ENCODE measurements around the gene BTN3A1. TPM values are rescaled to one million over a fixed set of nuclear protein-coding genes. Genes with fewer than 3 reads are reported as not detected.

Gene BTN3A1
- total and polyA plus RNA-seq, 2 of the 8 experiments (the other 6 are each of a cell fraction or from before 2014, with no cell fraction given), result 4.7 to 5.6 TPM

DNA sequence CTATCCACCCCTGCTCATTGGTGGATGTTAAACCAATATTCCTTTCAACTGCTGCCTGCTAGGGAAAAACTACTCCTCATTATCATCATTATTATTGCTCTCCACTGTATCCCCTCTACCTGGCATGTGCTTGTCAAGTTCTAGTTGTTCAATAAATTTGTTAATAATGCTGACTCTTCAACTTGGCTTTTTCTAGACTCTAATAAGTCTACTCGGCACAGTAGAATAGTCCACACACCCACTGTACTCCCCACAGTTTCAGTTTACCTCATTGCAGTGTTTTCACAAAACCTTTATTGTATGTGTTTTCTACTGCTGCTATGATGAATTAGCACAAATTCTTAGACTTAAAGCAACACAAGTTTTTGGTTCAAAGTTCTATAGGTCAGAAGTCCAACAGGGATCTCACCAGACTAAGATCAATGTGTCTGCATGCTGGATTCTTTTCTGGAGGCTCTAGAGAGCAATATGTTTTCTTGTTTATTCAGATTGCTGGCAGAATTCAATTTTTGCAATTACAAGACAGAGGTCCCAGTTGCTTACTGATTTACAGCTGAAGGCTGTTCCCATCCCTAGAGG is 13.1 kb downstream of the BTN3A1 start:
- FAIRE-seq (no peak), DNase-seq (ENCODE audit: low read depth in 1 of 2, low spot score in 2 of 2) (no peak)
- Histone ChIP-seq H3K9ac (replicated peaks in 1 of 4; ENCODE audit: extremely low read depth in 1 of 4, low read depth in 3 of 4, low read length in 3 of 4) (no peak overlapping the region), H3K79me2 (ENCODE audit: control insufficient read depth in 1 of 2, insufficient read depth in 2 of 2, low read length in 2 of 2) (no peaks in the 10 kb centered on the region), H3K4ac (replicated peaks; ENCODE audit: insufficient read length, low read depth, low read length) (no peak overlapping the region), H3K79me1 (ENCODE audit: low read depth, low read length) (no peaks in the 10 kb centered on the region), H3K56ac (replicated peaks; ENCODE audit: insufficient read length, low read depth, low read length) (no peak overlapping the region), H2BK120ac (replicated peaks; ENCODE audit: low read depth, low read length) (no peak overlapping the region), H4K91ac (replicated peaks; ENCODE audit: insufficient read length, low read length) (no peak overlapping the region), H2BK15ac (ENCODE audit: low read length) (no peak overlapping the region), H4K20me1 (replicated peaks in 1 of 2; ENCODE audit: control insufficient read depth in 1 of 2, insufficient read depth in 2 of 2, low read length in 2 of 2) (no peaks in the 10 kb centered on the region), H3K18ac (ENCODE audit: extremely low read depth, low read length) (no peak overlapping the region), H3K4me2 (ENCODE audit: insufficient read depth in 1 of 2, low read depth in 2 of 2, low read length in 2 of 2) (no peak overlapping the region), H4K8ac (ENCODE audit: extremely low read depth, insufficient read depth, low read length) (no peak overlapping the region), H2BK12ac (ENCODE audit: low read depth, low read length) (no peak overlapping the region), H2BK20ac (ENCODE audit: low read length) (no peak overlapping the region), H3K27ac (ENCODE audit: low read depth, low read length) (no peak overlapping the region), H3K4me1 (replicated peaks in 1 of 4; ENCODE audit: control insufficient read depth in 3 of 4, insufficient read depth in 4 of 4, low read length in 3 of 4) (peaks cover 0 to 2% (median under 1%) of the 10 kb centered on the region in 4 experiments; a peak in 1 of 7 replicates), H3K27me3 (replicated peaks in 1 of 4; ENCODE audit: control insufficient read depth in 3 of 4, extremely low read depth in 1 of 4, insufficient read depth in 3 of 4, low read length in 3 of 4) (no peaks in the 10 kb centered on the region), H2AFZ (ENCODE audit: low read length) (no peak overlapping the region), H3K23me2 (ENCODE audit: low read depth, low read length) (no peaks in the 10 kb centered on the region), H3K4me3 (ENCODE audit: extremely low read depth in 1 of 4, insufficient read depth in 2 of 4, low read depth in 3 of 4, low read length in 4 of 4) (no peak overlapping the region), H2AK5ac (ENCODE audit: low read depth, low read length) (no peak overlapping the region), H3K14ac (ENCODE audit: insufficient read length) (no peak overlapping the region), H2BK5ac (ENCODE audit: low read depth, low read length) (no peak overlapping the region), H4K5ac (ENCODE audit: insufficient read length, low read depth, low read length) (no peak overlapping the region), H3K23ac (ENCODE audit: insufficient read length) (no peak overlapping the region), H3K36me3 (ENCODE audit: control insufficient read depth in 2 of 4, insufficient read depth in 4 of 4, low read length in 3 of 4) (no peaks in the 10 kb centered on the region), H3K9me3 (ENCODE audit: insufficient read depth in 2 of 2, low read depth in 1 of 2, low read length in 1 of 2) (peaks cover 9 to 11% of the 10 kb centered on the region in 2 experiments; a peak in 3 of 4 replicates)
- ChIA-PET CTCF (ENCODE audit: partially characterized antibody) (interaction anchor here (0.9 to 1.1 kb wide), 2 partner anchors 72 to 74 kb away, joined by 3 read pairs; no protein-coding TSS in a partner anchor), POLR2A (ENCODE audit: partially characterized antibody) (no interaction called here)
- TF ChIP-seq TAF7 (optimal IDR thresholded peaks at IDR 0.05; ENCODE audit: borderline replicate concordance, low read depth, low read length) (no peak), SIRT6 (IDR thresholded peaks at IDR 0.05; ENCODE audit: low read length) (no peak), JUND (IDR thresholded peaks at IDR 0.05; ENCODE audit: low read length) (no peak), POLR2AphosphoS5 (IDR thresholded peaks at IDR 0.05; ENCODE audit: low read depth, low read length) (no peak), TCF12 (IDR thresholded peaks at IDR 0.05; ENCODE audit: low read depth, low read length) (no peak), POLR2A (IDR thresholded peaks at IDR 0.05; ENCODE audit: control extremely low read depth in 1 of 2, low read depth in 2 of 2, low read length in 2 of 2) (no peak), RBBP5 (IDR thresholded peaks at IDR 0.05; ENCODE audit: borderline replicate concordance, low read depth, low read length) (no peak)
- TF ChIP-seq, protein P1, sequence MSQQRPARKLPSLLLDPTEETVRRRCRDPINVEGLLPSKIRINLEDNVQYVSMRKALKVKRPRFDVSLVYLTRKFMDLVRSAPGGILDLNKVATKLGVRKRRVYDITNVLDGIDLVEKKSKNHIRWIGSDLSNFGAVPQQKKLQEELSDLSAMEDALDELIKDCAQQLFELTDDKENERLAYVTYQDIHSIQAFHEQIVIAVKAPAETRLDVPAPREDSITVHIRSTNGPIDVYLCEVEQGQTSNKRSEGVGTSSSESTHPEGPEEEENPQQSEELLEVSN (IDR thresholded peaks at IDR 0.05), result no peak
- TF ChIP-seq, protein P2, sequence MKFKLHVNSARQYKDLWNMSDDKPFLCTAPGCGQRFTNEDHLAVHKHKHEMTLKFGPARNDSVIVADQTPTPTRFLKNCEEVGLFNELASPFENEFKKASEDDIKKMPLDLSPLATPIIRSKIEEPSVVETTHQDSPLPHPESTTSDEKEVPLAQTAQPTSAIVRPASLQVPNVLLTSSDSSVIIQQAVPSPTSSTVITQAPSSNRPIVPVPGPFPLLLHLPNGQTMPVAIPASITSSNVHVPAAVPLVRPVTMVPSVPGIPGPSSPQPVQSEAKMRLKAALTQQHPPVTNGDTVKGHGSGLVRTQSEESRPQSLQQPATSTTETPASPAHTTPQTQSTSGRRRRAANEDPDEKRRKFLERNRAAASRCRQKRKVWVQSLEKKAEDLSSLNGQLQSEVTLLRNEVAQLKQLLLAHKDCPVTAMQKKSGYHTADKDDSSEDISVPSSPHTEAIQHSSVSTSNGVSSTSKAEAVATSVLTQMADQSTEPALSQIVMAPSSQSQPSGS (IDR thresholded peaks at IDR 0.05; ENCODE audit: low read length), result no peak
- TF ChIP-seq, protein P3, sequence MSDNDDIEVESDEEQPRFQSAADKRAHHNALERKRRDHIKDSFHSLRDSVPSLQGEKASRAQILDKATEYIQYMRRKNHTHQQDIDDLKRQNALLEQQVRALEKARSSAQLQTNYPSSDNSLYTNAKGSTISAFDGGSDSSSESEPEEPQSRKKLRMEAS (IDR thresholded peaks at IDR 0.05), result no peak
- WGBS, 2 experiments (ENCODE audit: extremely low coverage in 1 of 2, insufficient coverage in 1 of 2, insufficient read length in 1 of 2, insufficient replicate concordance in 2 of 2, low coverage in 1 of 2, low lambda C conversion rate in 2 of 2, missing lambda C conversion rate in 1 of 2), result 89% methylated on average over 1 of the region's 1 CpG; no CpG with 5 or more reads in 1 of the 2 experiments

All from H1 (cell line).